ENCODE results near the gene NACC1.

The NACC1 gene

GRCh38 chr19:13089139-13089856, 28.8 kb upstream of the NACC1 start:
- H3K27me3 ChIP-seq (ENCODE audit: control insufficient read depth, insufficient read depth, low read length), result peaks cover 31% of the 10 kb centered on the region
- H3K9me3 ChIP-seq (ENCODE audit: control insufficient read depth, insufficient read depth, low read length), result no peaks in the 10 kb centered on the region
- H3K36me3 ChIP-seq (ENCODE audit: control insufficient read depth, insufficient read depth, low read length), result no peaks in the 10 kb centered on the region
- no peak overlapping the region for H3K9ac ChIP-seq (ENCODE audit: low read depth, low read length)
- no peak overlapping the region for H3K4me3 ChIP-seq (ENCODE audit: low read depth, low read length)
- H3K27ac ChIP-seq (ENCODE audit: low read depth, low read length), result no peak overlapping the region
- H3K4me1 ChIP-seq (ENCODE audit: control insufficient read depth, insufficient read depth, low read length), result peaks cover 21% of the 10 kb centered on the region

GRCh38 chr19:13089857-13090507, 28.1 kb upstream of the NACC1 start:
- peaks cover 38% of the 10 kb centered on the region for H3K27me3 ChIP-seq (ENCODE audit: control insufficient read depth, insufficient read depth, low read length)
- H3K36me3 ChIP-seq (ENCODE audit: control insufficient read depth, insufficient read depth, low read length), result no peaks in the 10 kb centered on the region
- H3K9ac ChIP-seq (ENCODE audit: low read depth, low read length), result no peak overlapping the region
- H3K4me3 ChIP-seq (ENCODE audit: low read depth, low read length), result no peak overlapping the region
- no peaks in the 10 kb centered on the region for H3K9me3 ChIP-seq (ENCODE audit: control insufficient read depth, insufficient read depth, low read length)
- peaks cover 28% of the 10 kb centered on the region for H3K4me1 ChIP-seq (ENCODE audit: control insufficient read depth, insufficient read depth, low read length)
- no peak overlapping the region for H3K27ac ChIP-seq (ENCODE audit: low read depth, low read length)

GRCh38 chr19:13090511-13091231, 27.4 kb upstream of the NACC1 start:
- Histone ChIP-seq H3K4me3 (ENCODE audit: low read depth, low read length) (no peak overlapping the region), H3K9ac (ENCODE audit: low read depth, low read length) (no peak overlapping the region)

GRCh38 chr19:13091400-13092157, 26.5 kb upstream of the NACC1 start:
- H3K4me1 ChIP-seq (ENCODE audit: control insufficient read depth, insufficient read depth, low read length), result peaks cover 35% of the 10 kb centered on the region
- no peak overlapping the region for H3K9ac ChIP-seq (ENCODE audit: low read depth, low read length)
- no peaks in the 10 kb centered on the region for H3K9me3 ChIP-seq (ENCODE audit: control insufficient read depth, insufficient read depth, low read length)
- H3K36me3 ChIP-seq (ENCODE audit: control insufficient read depth, insufficient read depth, low read length), result no peaks in the 10 kb centered on the region
- H3K27me3 ChIP-seq (ENCODE audit: control insufficient read depth, insufficient read depth, low read length), result peaks cover 45% of the 10 kb centered on the region
- no peak overlapping the region for H3K4me3 ChIP-seq (ENCODE audit: low read depth, low read length)
- no peak overlapping the region for H3K27ac ChIP-seq (ENCODE audit: low read depth, low read length)

More at GRCh38 chr19:13090511-13091231, 27.4 kb upstream of the NACC1 start:
- Histone ChIP-seq H3K9me3 (ENCODE audit: control insufficient read depth, insufficient read depth, low read length) (no peaks in the 10 kb centered on the region), H3K27me3 (ENCODE audit: control insufficient read depth, insufficient read depth, low read length) (peaks cover 38% of the 10 kb centered on the region), H3K36me3 (ENCODE audit: control insufficient read depth, insufficient read depth, low read length) (no peaks in the 10 kb centered on the region), H3K4me1 (ENCODE audit: control insufficient read depth, insufficient read depth, low read length) (peaks cover 30% of the 10 kb centered on the region), H3K27ac (ENCODE audit: low read depth, low read length) (no peak overlapping the region)

GRCh38 chr19:13092158-13092543, 25.9 kb upstream of the NACC1 start:
- Histone ChIP-seq H3K4me1 (ENCODE audit: control insufficient read depth, insufficient read depth, low read length) (peaks cover 35% of the 10 kb centered on the region), H3K9me3 (ENCODE audit: control insufficient read depth, insufficient read depth, low read length) (no peaks in the 10 kb centered on the region), H3K27ac (ENCODE audit: low read depth, low read length) (no peak overlapping the region), H3K36me3 (ENCODE audit: control insufficient read depth, insufficient read depth, low read length) (no peaks in the 10 kb centered on the region), H3K4me3 (ENCODE audit: low read depth, low read length) (no peak overlapping the region), H3K27me3 (ENCODE audit: control insufficient read depth, insufficient read depth, low read length) (peaks cover 51% of the 10 kb centered on the region), H3K9ac (ENCODE audit: low read depth, low read length) (no peak overlapping the region)

GRCh38 chr19:13092606-13093235, 25.3 kb upstream of the NACC1 start:
- Histone ChIP-seq H3K9me3 (ENCODE audit: control insufficient read depth, insufficient read depth, low read length) (no peaks in the 10 kb centered on the region), H3K9ac (ENCODE audit: low read depth, low read length) (no peak overlapping the region), H3K4me3 (ENCODE audit: low read depth, low read length) (no peak overlapping the region), H3K4me1 (ENCODE audit: control insufficient read depth, insufficient read depth, low read length) (peaks cover 35% of the 10 kb centered on the region), H3K27ac (ENCODE audit: low read depth, low read length) (no peak overlapping the region), H3K36me3 (ENCODE audit: control insufficient read depth, insufficient read depth, low read length) (no peaks in the 10 kb centered on the region), H3K27me3 (ENCODE audit: control insufficient read depth, insufficient read depth, low read length) (peaks cover 57% of the 10 kb centered on the region)

- Histone ChIP-seq H3K9ac (ENCODE audit: low read depth, low read length) (no peak overlapping the region), H3K9me3 (ENCODE audit: control insufficient read depth, insufficient read depth, low read length) (no peaks in the 10 kb centered on the region), H3K4me1 (ENCODE audit: control insufficient read depth, insufficient read depth, low read length) (peaks cover 35% of the 10 kb centered on the region), H3K4me3 (ENCODE audit: low read depth, low read length) (no peak overlapping the region), H3K36me3 (ENCODE audit: control insufficient read depth, insufficient read depth, low read length) (no peaks in the 10 kb centered on the region), H3K27ac (ENCODE audit: low read depth, low read length) (no peak overlapping the region), H3K27me3 (ENCODE audit: control insufficient read depth, insufficient read depth, low read length) (peaks cover 65% of the 10 kb centered on the region)
These were observed 24.5 kb upstream of the NACC1 start for GRCh38 chr19:13093407-13094105.

- Histone ChIP-seq H3K27me3 (ENCODE audit: control insufficient read depth, insufficient read depth, low read length) (peaks cover 71% of the 10 kb centered on the region), H3K36me3 (ENCODE audit: control insufficient read depth, insufficient read depth, low read length) (no peaks in the 10 kb centered on the region), H3K9me3 (ENCODE audit: control insufficient read depth, insufficient read depth, low read length) (no peaks in the 10 kb centered on the region), H3K9ac (ENCODE audit: low read depth, low read length) (no peak overlapping the region), H3K27ac (ENCODE audit: low read depth, low read length) (no peak overlapping the region), H3K4me3 (ENCODE audit: low read depth, low read length) (no peak overlapping the region), H3K4me1 (ENCODE audit: control insufficient read depth, insufficient read depth, low read length) (peaks cover 35% of the 10 kb centered on the region)
These were observed 24.0 kb upstream of the NACC1 start for GRCh38 chr19:13094106-13094504.

GRCh38 chr19:13094771-13095392, 23.2 kb upstream of the NACC1 start:
- Histone ChIP-seq H3K36me3 (ENCODE audit: control insufficient read depth, insufficient read depth, low read length) (no peaks in the 10 kb centered on the region), H3K27me3 (ENCODE audit: control insufficient read depth, insufficient read depth, low read length) (peaks cover 78% of the 10 kb centered on the region), H3K9ac (ENCODE audit: low read depth, low read length) (no peak overlapping the region), H3K4me3 (ENCODE audit: low read depth, low read length) (peak overlapping the region; percentile 60), H3K27ac (ENCODE audit: low read depth, low read length) (peak overlapping the region; percentile 12), H3K9me3 (ENCODE audit: control insufficient read depth, insufficient read depth, low read length) (no peaks in the 10 kb centered on the region), H3K4me1 (ENCODE audit: control insufficient read depth, insufficient read depth, low read length) (peaks cover 35% of the 10 kb centered on the region)

GRCh38 chr19:13095393-13095784, 22.7 kb upstream of the NACC1 start:
- Histone ChIP-seq H3K27me3 (ENCODE audit: control insufficient read depth, insufficient read depth, low read length) (peaks cover 84% of the 10 kb centered on the region), H3K4me3 (ENCODE audit: low read depth, low read length) (peak overlapping the region; percentile 60), H3K27ac (ENCODE audit: low read depth, low read length) (peak overlapping the region; percentile 12), H3K4me1 (ENCODE audit: control insufficient read depth, insufficient read depth, low read length) (peaks cover 35% of the 10 kb centered on the region), H3K9ac (ENCODE audit: low read depth, low read length) (no peak overlapping the region), H3K9me3 (ENCODE audit: control insufficient read depth, insufficient read depth, low read length) (no peaks in the 10 kb centered on the region), H3K36me3 (ENCODE audit: control insufficient read depth, insufficient read depth, low read length) (no peaks in the 10 kb centered on the region)

Measured in HUES48 (cell line).